K562 (cell line): ENCODE measurements around the gene SNRPD2.

Source experiments
- BRCA1 ChIP-seq, 2 experiments: fragments of 450-650 bp in 1 of 2; sonication (generic) in 1 of 2; formaldehyde crosslinking in 1 of 2; IDR thresholded peaks; 2 replicates each; pipeline versions ENCODE4 v1.5.0 to v1.6.1; 2017 to 2020; ENCODE audit warnings: mild to moderate bottlenecking in 1 of 2, missing genetic modification reagents in 1 of 2
- CTCF ChIP-seq, 3 experiments: IDR thresholded peaks in 2 of 3; conservative IDR thresholded peaks in 1 of 3; 2 replicates each; pipeline ENCODE4 v1.5.1; 2011 to 2012; ENCODE audit warnings: low read length in 3 of 3, mild to moderate bottlenecking in 3 of 3, control low read depth in 2 of 3, improper control_type of control experiment in 1 of 3, inconsistent platforms in 1 of 3, low read depth in 1 of 3, mixed read lengths in 1 of 3, moderate library complexity in 1 of 3; ENCODE audit not compliant: insufficient read depth in 2 of 3
- ELK1 ChIP-seq: sonication (generic); formaldehyde crosslinking; IDR thresholded peaks from 2 replicates; pipeline ENCODE4 v1.8.1; 2022; ENCODE audit warnings: missing genetic modification reagents
- MTA3 ChIP-seq: fragments of 450-650 bp; formaldehyde crosslinking; IDR thresholded peaks from 2 replicates; pipeline ENCODE4 v1.6.1; 2017; ENCODE audit warnings: mild to moderate bottlenecking, borderline replicate concordance
- MXD1 ChIP-seq: fragments of 250-450 bp; sonication (Bioruptor Pico); IDR thresholded peaks from 2 replicates; pipeline ENCODE4 v1.8.0; 2021; ENCODE audit warnings: borderline replicate concordance, mild to moderate bottlenecking, moderate library complexity; ENCODE audit not compliant: poor library complexity, severe bottlenecking
- NFRKB ChIP-seq: fragments of 450-650 bp; IDR thresholded peaks from 2 replicates; pipeline ENCODE4 v1.6.1; 2016; ENCODE audit warnings: low read depth
- POLR2A ChIP-seq: fragments of 450-650 bp; conservative IDR thresholded peaks from 2 replicates; pipeline ENCODE4 v1.6.1; 2016
- POU5F1 ChIP-seq: fragments of 150-350 bp; IDR thresholded peaks from 2 replicates; pipeline ENCODE4 v1.6.1; 2014; ENCODE audit warnings: borderline replicate concordance, low read length, low read depth, mild to moderate bottlenecking; ENCODE audit not compliant: partially characterized antibody
- THAP12 ChIP-seq: fragments of 250-450 bp; sonication (Bioruptor Pico); IDR thresholded peaks from 2 replicates; pipeline ENCODE4 v1.9.0; 2021; ENCODE audit warnings: mild to moderate bottlenecking, inconsistent platforms
- ZBTB2 ChIP-seq: fragments of 450-650 bp; IDR thresholded peaks from 2 replicates; pipeline ENCODE4 v1.6.1; 2016; ENCODE audit warnings: antibody characterized with exemption
- ZFP91 ChIP-seq: sonication (generic); formaldehyde crosslinking; IDR thresholded peaks from 2 replicates; pipeline ENCODE4 v1.8.0; 2022; ENCODE audit warnings: mild to moderate bottlenecking, missing genetic modification reagents

- TF ChIP-seq CTCF (IDR thresholded peaks at IDR 0.05 in 2 of 3, conservative IDR thresholded peaks at IDR 0.05 in 1 of 3; ENCODE audit: insufficient read depth in 2 of 3, low read depth in 1 of 3, low read length in 3 of 3) (peak in 2 of 3 experiments; percentile 37 to 38; a peak in 3 of 6 replicates), ELK1 (CRISPR knock-in tag) (no peak), ZFP91 (CRISPR knock-in tag) (no peak), MXD1 (CRISPR knock-in tag) (no peak), MTA3 (0 out of 2 replicates have a peak, but pooled peaks have one; percentile 35), POLR2A (peak; percentile 88), ZBTB2 (no peak), BRCA1 (IDR thresholded peaks at IDR 0.05) (no peak), BRCA1 (CRISPR knock-in tag; IDR thresholded peaks at IDR 0.05) (no peak), NFRKB (peak; percentile 99), POU5F1 (no peak), THAP12 (CRISPR knock-in tag) (no peak)
These were observed 48.0 kb upstream of the SNRPD2 start for GRCh38 chr19:45739498-45740439.
